ENCODE data around the gene EPN2.
"Not testable (repeated sequence)": the region's sequence is repeated elsewhere in the genome, so short reads cannot be mapped to it uniquely, and the experiment has no call there.

EPN2 gene

DNA sequence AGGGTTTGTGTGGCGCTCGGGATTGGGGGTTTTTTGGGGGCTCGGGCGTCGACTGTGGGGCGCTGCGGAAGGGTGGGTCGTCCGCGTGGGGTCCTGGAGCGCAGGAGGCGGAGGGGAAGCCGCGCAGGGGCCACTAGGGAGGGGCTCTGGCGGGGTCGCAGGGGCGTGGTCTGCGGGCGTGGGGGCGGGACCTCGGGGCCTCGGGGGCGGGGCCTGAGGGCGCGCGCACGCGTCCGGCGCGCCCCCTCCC, at the start of gene EPN2:
Gene EPN2, plus strand, starts transcription at position 228 of the 250 bp plus-strand sequence. CDS start 45,754 bp downstream, outside the sequence.
- not testable (repeated sequence) for DNase-seq

DNA sequence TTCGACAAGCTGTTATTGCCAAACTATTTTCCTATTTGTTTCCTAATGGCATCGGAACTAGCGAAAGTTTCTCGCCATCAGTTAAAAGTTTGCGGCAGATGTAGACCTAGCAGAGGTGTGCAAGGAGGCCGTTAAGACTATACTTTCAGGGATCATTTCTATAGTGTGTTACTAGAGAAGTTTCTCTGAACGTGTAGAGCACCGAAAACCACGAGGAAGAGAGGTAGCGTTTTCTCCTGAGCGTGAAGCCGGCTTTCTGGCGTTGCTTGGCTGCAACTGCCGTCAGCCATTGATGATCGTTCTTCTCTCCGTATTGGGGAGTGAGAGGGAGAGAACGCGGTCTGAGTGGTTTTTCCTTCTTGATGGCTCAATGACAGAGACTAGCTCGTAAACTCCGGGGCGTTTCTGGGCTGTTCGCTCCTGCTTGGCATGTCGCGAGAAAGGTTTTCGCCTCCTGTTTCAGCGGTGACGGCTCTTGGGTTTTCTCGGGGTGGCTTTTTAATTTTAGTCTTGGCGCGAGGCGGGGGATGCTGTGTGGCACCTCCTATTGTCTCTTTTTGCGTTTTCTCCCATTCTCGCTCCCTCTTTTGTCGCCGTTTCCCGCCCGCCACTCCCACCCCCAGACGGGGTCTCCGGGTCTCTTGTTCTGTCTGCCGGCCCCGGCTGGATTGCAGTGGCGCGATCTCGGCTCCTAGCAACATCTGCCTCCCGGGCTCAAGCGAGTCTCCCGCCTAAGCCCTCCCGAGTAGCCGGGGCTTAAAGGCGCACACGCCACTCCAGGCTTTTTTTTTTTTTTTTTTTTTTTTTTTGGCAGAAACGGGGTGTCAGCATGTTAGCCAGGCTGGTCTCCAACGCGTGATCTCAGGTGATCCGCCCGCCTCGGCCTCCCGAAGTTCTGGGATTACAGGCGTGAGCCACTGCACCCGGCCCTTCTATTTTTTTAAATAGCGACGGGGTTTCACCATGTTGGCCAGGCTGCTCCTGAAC, 49.0 kb upstream of the EPN2 start:
- DNase-seq = not testable (repeated sequence)

- not testable (repeated sequence) for DNase-seq
These were observed 48.1 kb upstream of the EPN2 start for GRCh38 chr17:19188870-19189708.

DNA sequence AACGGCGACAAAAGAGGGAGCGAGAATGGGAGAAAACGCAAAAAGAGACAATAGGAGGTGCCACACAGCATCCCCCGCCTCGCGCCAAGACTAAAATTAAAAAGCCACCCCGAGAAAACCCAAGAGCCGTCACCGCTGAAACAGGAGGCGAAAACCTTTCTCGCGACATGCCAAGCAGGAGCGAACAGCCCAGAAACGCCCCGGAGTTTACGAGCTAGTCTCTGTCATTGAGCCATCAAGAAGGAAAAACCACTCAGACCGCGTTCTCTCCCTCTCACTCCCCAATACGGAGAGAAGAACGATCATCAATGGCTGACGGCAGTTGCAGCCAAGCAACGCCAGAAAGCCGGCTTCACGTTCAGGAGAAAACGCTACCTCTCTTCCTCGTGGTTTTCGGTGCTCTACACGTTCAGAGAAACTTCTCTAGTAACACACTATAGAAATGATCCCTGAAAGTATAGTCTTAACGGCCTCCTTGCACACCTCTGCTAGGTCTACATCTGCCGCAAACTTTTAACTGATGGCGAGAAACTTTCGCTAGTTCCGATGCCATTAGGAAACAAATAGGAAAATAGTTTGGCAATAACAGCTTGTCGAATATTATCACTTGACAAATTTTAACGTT, 47.3 kb upstream of the EPN2 start:
- not testable (repeated sequence) for DNase-seq

- DNase-seq = not testable (repeated sequence)
These were observed 40.6 kb upstream of the EPN2 start for GRCh38 chr17:19196382-19197204.

- DNase-seq = not testable (repeated sequence)
These were observed 34.7 kb upstream of the EPN2 start for GRCh38 chr17:19202448-19202847.

GRCh38 chr17:19203429-19203828, 33.7 kb upstream of the EPN2 start:
- not testable (repeated sequence) for DNase-seq

DNA sequence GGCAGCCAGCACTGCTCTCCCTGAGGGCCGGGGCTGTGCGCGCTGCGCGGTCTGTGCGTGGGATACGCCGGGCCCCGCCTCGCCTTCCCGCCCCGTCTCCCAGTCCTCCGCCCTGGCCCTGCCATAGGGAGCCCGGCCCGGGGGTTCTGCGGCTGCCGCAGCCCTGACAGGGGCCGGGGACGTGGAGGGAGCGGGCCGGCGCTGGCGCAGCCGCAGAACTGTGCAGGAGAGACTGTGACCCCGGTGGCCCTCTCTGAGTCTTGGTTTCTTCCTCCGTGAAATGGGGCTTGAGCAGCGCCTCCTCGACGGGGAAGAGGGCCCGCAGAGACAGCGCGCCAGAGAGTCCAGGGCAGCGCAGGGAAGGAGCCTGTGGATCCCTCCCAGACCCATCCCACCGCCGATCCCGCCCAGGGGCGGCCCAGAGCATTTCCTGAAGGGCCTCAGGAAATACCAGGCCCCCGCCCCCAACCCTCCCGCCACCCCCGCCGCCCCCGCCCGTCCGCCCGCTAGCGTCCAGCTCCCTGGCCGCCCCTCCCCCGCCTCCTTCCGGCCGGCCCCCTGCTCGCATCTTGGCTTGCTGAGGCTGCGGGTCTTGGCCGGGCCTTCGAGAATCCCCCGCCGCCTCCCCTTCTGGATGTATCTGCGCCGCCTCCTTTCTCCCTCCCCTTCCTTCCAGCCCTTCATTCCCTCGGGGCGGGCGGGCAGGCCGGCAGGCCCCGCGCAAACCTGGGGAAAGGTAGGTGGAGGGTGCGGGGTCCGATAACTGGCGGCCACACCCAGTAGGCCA, 21.9 kb upstream of the EPN2 start:
- not testable (repeated sequence) for DNase-seq

DNA sequence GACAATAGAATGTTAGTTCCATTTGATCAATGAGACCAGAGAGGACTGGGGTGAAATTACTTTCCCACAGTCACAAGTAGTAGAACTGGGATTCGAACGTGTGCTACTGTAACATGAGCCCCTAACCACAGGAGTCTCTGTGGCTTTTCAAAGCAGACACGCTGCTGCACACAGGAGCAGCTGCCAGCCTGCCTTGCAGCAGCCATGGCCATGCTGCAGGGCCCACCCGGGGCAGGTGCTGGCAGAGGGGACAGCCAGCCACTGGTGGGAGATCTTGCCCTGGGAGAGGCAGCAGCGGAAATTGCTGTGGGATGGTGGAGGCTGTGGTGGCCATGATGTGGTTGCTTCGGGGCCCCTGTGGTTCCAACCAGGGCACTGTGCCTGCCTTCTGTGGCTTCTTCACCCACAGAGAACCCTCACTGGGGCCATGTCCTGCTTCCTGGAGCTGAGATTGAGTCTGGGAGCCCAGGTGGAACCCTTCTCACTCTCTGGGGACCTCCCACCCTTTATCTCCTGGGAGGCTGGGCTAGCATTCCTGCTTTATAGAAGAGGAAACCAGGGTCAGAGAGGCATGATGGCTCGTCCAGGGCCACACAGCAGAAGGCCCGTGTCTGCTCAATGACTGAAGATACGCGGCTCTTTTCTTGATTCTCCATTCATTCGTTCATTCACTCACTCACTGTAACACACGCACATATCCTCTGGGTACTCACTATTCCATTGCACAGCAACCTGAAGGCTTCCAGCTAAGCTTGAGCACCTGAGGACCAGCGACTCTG, 20.8 kb upstream of the EPN2 start:
- DNase-seq = not testable (repeated sequence)

GRCh38 chr17:19218914-19219313, 18.3 kb upstream of the EPN2 start:
- not testable (repeated sequence) for DNase-seq

DNA sequence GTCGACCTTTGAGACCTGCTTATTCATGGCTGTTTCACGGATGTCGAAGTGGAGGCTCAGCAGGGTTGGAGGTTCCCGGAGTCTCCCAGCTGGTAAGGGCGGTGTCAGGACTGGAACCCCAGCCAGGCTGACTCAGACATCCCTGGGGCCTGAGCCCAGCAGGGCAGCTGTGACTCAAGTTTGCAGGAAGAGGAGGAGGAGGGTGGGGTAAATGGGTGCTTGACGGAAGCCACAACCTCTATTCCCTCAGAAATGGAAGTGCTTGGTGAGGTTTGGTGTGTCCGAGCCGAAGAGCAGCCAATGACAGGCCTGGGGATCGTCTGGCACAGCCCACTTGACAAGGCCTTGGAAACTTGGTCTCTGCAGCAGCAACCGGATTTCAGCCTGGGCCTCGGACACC, 17.8 kb upstream of the EPN2 start:
- not testable (repeated sequence) for DNase-seq

DNA sequence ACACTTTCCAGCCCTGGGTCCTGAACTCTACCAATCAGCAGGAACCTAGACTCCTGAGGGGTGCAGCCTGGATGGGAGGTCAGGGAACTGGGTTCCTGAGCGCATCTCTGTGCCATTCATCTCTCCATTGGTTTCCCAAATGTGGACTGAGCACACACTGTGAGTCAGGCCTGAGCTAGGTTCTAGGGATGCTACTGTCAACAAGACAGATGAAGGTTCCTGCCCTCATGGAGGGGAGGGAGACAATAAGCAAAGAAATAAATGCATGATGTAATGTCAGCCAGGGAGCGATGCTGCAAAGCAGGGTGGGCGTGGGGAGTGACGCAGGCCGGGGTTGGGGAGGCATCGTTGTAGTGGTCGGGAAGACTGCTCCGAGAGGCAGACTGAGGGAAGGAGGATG, 17.0 kb upstream of the EPN2 start:
- DNase-seq = not testable (repeated sequence)

- DNase-seq = not testable (repeated sequence)
These were observed 10.3 kb upstream of the EPN2 start for GRCh38 chr17:19226610-19227588.

DNA sequence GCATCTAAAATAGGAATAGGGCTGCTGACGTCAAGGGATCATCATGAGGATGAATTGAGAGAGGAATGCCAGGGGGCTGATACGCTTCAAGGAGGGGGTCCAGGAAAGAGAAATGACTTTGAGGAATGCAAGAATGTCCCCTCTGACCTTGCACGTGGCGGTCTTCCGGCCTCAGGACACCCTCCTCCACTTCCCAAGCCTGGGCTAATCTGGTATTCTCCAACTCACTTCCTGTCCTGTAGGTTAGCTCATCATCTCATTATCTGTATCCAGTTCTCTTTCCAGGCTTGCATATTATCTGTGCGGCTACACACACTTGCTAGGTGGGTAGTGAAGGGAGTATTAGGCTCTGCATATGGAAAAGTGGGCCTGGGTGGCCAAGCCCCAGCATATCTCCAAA, 2.5 kb upstream of the EPN2 start:
- not testable (repeated sequence) for DNase-seq

DNA sequence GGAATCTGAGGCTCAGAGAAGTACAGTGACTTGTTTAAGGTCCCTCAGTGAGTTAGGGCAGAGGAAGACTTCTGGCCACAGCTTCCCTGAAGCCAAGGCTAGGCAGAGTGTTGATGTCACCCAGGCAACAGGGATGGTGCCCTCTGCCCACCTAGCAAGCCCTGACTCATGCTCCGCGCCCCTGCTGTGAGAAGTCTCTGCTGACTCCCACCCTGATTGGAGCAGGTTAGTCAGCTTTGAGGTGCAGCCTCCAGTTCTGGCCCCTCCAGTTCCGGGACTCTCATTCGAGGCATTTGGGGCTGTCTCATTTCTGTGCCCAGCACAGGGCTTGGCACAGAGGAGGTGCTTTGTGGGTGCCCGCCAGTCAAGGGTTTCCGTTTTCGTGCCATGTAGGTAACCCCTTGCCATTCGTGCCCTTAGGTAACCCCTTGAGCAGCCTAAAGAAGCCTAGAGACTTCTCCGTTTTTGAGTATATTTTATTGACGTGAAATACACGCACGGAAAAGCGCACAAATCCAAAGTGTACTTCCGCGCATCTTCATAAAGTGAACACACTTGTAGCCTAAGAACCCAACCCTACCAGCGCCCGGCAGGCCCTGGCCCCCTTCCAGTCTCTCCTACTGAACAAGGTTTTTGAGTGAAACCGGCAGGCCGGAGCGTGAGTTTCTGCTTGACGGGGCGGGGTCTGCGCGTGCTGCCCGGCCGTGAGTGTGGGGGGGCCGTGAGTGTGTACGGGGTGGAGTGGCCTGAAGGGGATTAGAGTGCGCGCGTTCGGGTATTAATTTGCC, 621 bp upstream of the EPN2 start:
- not testable (repeated sequence) for DNase-seq

DNA sequence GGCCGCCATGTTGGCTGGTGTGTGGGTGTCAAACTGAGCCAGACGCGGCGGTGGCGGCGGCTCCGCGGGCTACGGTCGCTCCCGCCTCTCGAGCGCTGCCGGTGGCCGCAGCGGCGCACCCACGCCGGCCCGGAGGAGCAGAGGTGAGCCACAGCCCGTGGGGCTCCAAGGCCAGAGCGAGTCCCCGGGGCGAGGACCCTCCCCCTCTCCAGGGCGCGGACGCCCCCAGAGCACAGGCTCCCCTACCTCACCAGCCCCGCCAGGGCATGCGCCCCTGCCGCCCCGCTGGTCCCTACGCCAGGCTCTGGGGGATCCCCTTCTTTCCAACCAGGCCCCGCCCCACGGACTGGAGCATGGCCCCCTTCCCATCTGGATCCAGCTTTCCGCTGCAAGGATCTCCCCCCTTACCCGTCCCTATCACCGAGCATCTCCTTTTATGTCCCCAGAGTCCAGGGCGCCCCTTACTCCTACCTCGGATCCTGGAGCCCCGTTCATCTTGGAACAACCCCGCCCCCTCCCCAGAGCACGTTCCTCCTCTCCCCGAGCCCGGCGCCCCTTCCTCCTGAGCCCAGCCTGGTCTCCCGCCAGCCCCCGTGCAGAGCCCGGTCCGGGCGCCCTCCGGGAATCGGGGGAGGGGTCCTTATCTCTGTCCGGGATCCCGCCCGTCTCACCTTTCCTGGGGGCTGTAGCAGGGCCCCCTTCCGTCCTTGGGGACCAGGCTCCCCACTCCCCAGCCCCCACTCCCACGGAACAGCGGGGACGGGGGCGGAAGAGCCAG, 412 bp downstream of the EPN2 start:
- no peak for DNase-seq

DNA sequence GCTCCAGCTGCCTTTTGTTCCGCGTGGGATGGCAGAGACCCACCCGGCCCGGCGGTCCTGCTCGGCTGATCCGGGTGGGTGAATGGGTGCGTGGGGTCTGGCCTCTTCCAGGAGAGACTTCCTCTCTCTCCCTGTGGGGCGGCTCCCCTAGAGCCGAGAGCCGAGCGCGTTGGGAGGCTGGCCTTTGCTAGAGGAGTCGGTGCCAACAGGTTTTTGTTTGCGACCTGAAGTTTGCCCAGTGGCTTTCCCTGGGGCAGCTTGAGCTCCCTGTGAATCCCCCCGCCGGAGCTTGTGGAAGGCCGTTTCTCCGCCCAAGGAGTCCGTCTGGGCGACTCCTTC, 970 bp downstream of the EPN2 start:
- DNase-seq = no peak

DNA sequence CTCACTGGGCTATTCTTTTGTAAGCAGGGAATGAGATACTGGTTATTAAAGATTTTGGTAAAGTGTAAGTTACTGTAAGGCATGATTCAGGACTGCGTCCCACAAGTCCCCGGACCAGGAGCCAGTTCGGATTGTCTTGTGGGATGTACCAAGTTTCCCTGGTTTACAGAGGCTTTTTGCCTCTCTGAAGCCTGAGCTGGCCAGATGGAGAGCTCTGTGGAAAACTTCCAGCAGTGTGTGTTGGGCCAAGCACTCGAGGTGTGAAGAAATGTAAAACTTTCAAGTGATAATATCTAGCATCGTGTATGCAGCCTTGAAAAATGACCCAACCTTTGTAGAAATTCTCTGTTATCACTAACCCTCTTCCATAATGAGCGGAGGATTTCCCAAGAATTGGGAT, 2.4 kb downstream of the EPN2 start:
- no peak for DNase-seq

All from NCI-H187 treated with DMSO at 0.1 percent for 48 hours (cell line).